ENCODE data around the gene LMX1B. TPM values are rescaled to one million over a fixed set of nuclear protein-coding genes. Genes with fewer than 3 reads are reported as not detected.
A peak's percentile ranks its signal among the peaks of the same experiment; 100 is the strongest.

The LMX1B gene
- total RNA-seq, 8 experiments from 2014 or later: 0.05 to 3.2 (median 0.25) TPM; not detected in 2

DNA sequence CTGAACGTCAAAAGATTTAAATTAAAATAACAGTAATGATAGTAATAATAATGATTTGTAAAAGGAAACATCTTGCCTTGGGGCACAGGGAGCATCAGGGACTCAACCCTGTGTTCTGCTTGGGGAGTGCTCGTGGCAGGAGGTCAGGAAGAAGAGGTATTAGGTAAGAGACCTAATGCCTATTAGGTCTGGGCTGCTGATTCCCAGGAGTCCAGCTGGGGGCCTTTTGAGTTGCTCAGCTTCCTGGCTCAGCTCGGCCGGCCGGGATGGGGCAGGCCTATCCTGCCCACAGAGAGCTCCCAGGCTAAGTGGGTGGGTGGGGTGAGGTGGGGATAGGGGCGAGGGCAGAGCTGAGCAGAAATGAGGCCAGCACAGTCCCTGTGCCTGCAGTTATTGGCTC lies 17.5 kb downstream of the LMX1B start:
- ATAC-seq (replicated peaks in 6 of 8): no peak
- 0 to 70% (median 40%) methylated on average over 1 to 4 of the region's 6 CpGs; no CpG with 5 or more reads in 6 of the 10 experiments for WGBS, 10 experiments

DNA sequence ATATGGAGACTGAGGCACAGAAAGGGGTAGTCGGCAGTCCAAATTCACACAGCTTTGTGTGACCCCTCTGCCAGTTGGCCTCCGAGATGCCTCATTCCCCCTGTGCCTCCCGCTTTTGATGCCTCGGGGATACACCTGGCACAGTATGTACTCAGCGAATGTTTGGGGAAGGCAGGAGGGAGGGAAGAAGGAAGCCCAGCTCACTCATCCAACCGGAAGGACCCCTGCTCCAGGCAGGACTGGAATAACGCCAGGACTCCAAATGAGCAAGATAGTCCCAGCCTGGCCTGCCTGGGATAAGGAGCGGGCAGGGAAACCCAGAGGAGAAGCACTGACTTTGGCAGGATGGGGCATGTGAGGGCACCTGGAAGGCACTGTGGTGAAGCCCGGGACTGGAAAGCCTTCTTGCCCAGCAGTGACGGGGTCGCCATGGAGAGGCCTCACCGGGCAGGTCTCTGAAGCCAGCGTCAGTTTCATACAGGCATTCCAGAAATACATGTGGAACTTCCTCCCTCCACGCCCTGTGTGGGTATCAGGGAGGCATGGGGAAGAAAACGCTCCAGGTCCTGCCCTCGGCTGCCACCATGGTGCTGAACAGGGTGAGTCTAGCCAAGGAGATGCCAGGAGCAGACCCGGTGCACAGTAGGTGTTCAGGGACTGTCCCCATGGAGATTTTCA lies 20.3 kb downstream of the LMX1B start:
- WGBS, 10 experiments: 0 to 100% (median 40%) methylated on average over 1 to 5 of the region's 17 CpGs; no CpG with 5 or more reads in 1 of the 10 experiments
- in situ Hi-C loops (cut with MboI; ENCODE audit: low pct_unique_long_range_greater_than_20kb in 2 of 9, low sequenced_read_pairs in 9 of 9, unreplicated experiment in 9 of 9): no loop called here

More for the DNA sequence above, 17.5 kb downstream of the LMX1B start:
- Histone ChIP-seq H3K4me3 (no peak overlapping the region), H3K27ac (no peak overlapping the region), H3K4me1 (replicated peaks in 1 of 2) (peaks cover 0 to 2% of the 10 kb centered on the region in 2 donors)
- in situ Hi-C loops (cut with MboI; ENCODE audit: low pct_unique_long_range_greater_than_20kb in 2 of 9, low sequenced_read_pairs in 9 of 9, unreplicated experiment in 9 of 9): no loop called here

DNA sequence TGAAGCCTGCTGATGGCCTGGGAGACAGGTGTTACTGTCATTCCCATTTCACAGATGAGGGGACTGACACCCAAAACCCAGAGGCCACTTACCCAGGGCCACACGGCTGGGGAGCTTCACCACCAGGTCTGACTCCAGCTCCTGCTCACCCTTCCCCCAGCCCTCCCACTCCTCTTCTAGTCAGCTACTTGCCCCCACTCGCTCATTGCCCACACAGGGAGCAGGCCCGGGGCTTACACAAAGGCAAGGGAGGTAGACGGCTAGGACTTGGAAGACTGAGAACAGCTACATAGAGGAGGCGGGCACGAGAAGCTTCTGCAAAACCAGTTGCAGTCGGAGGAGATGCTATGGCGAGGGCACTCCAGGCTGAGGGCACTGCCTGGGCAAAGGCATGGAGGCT lies 21.3 kb downstream of the LMX1B start:
- ATAC-seq (replicated peaks in 6 of 8): no peak
- H3K4me1 ChIP-seq (replicated peaks in 1 of 2): peaks cover 26 to 33% of the 10 kb centered on the region in 2 donors
- 48 to 80% (median 70%) methylated on average over 1 to 6 of the region's 8 CpGs; no CpG with 5 or more reads in 3 of the 10 experiments for WGBS, 10 experiments
- no peak overlapping the region for H3K4me3 ChIP-seq
- in situ Hi-C loops (cut with MboI; ENCODE audit: low pct_unique_long_range_greater_than_20kb in 2 of 9, low sequenced_read_pairs in 9 of 9, unreplicated experiment in 9 of 9): no loop called here
- H3K27ac ChIP-seq: no peak overlapping the region

More for the DNA sequence above, 20.3 kb downstream of the LMX1B start:
- Histone ChIP-seq H3K4me1 (replicated peaks in 1 of 2) (peaks cover 18 to 23% of the 10 kb centered on the region in 2 donors), H3K4me3 (no peak overlapping the region), H3K27ac (no peak overlapping the region)
- ATAC-seq (replicated peaks in 6 of 8): no peak

DNA sequence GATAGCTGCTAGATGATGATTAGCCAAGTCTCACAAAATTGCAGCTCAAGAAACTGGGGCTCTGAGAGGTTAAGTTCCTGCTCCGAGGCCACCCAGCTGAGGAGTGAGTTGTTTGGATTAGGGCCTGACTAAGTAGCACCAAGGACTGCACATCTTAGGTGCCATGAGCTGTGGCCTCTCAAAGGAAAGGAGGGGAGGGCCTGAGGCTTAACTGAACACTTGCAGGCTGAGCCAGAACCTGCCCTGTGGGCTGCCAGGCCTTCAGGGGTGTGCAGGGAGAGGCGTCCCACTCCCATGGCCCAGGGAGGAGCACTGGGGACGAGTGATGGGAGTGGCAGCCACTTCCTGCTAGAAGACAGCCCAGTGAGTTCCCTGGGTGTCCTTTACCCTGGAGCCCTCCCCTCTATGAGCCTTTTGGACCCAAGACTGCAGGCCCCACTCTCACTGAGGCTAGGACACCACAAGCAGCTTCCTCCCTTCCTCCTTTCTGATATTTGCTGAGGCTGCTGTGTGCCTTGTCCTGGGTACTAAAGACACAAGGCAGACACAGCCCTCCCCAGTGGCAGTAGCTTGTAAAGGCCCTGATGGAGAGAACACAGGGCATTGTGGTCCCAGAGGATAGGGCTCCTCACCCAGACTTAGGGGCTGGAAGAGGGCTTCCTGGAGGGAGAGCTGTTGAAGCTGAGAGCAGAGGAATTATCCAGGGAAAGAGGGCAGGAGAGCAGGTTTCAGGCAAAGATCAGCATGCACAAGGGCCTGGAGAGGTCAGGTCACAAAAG lies 22.1 kb downstream of the LMX1B start:
- H3K4me1 ChIP-seq (replicated peaks in 1 of 2): peaks cover 26 to 33% of the 10 kb centered on the region in 2 donors
- in situ Hi-C loops (cut with MboI; ENCODE audit: low pct_unique_long_range_greater_than_20kb in 2 of 9, low sequenced_read_pairs in 9 of 9, unreplicated experiment in 9 of 9): no loop called here
- no peak overlapping the region for H3K27ac ChIP-seq
- no peak overlapping the region for H3K4me3 ChIP-seq
- no peak for ATAC-seq (replicated peaks in 6 of 8)
- WGBS, 10 experiments: 14 to 63% (median 43%) methylated on average over 1 to 2 of the region's 3 CpGs; no CpG with 5 or more reads in 5 of the 10 experiments

DNA sequence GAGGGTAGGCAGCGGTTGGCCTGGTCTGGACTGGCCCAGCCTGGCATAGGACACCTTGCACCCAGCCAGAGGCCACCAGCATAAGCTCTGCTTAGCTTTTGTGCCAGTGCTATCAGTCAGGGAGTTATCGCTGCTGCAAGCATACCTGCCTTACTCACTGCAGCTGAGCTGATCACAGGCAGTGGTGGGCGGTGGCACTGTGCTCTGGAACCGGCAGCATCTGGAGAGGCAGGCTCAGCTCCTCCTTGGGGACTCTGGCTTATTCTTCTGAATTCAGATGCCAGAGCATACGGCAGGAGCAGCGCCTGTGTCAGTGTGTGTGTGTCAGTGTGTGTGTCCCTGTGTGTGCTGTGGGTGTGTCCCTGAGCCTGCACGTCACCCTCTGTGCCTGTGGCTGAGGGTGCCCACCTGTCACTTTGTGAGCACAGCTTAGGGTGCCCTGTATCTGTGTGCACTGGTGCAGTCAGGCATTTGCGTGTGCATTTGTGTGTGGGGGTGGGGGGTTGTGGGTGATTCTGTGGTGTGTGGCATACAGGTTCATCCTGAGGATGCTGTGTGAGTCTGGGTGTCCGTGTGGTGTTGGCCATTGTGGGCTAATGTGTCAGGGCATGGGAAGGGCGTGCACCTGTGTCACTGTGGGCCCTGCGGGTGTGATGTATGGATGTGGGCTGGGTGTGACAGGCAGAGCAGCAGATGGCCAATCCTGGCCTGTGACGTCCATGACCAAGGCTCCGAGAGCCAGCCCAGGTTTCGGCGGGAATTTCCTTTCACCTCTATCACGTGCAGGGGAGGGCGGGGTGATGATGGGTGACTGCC lies 23.5 kb downstream of the LMX1B start:
- 52 to 100% methylated on average over 1 to 3 of the region's 17 CpGs; no CpG with 5 or more reads in 8 of the 10 experiments for WGBS, 10 experiments
- H3K4me1 ChIP-seq (replicated peaks in 1 of 2): peaks cover 26 to 33% of the 10 kb centered on the region in 2 donors
- H3K27ac ChIP-seq: no peak overlapping the region
- in situ Hi-C loops (cut with MboI; ENCODE audit: low pct_unique_long_range_greater_than_20kb in 2 of 9, low sequenced_read_pairs in 9 of 9, unreplicated experiment in 9 of 9): no loop called here
- ATAC-seq (replicated peaks in 6 of 8): peak in 6 of 8 experiments; percentile 11 to 73 (median 64)
- no peak overlapping the region for H3K4me3 ChIP-seq

DNA sequence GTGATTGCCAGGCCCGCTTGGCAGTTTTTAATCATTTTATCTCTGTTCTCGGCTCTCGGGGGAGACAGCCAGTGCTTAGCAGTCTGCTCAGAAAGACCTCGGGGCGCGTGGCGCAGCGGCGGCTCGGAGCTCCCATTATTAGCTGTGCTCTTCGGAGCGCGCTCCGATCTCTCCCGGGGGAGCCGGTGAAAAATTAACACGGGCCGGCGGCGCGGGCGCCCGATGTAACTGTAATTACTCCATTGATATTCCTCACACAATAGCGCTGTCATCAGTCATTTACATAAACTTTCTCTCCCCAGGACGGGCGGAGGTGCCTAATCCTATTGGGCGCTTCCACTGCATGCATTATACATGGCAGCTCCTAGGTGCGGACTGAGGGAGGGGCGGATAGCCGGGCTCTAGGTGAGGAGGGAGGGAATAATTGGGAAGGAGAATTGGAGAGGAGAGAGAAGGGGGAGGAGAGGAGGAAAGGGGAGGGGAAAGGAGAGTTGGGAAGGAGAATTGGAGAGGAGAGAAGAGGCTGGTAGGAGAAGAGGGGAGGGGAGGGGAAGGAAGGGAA lies 24.9 kb downstream of the LMX1B start:
- H3K4me1 ChIP-seq (replicated peaks in 1 of 2): peaks cover 29 to 33% of the 10 kb centered on the region in 2 donors
- in situ Hi-C loops (cut with MboI; ENCODE audit: low pct_unique_long_range_greater_than_20kb in 2 of 9, low sequenced_read_pairs in 9 of 9, unreplicated experiment in 9 of 9): no loop called here
- H3K27ac ChIP-seq: no peak overlapping the region
- ATAC-seq (replicated peaks in 6 of 8): peak; percentile 75 to 93 (median 79)
- 0 to 8% (median 1%) methylated on average over 2 to 22 of the region's 30 CpGs; no CpG with 5 or more reads in 6 of the 10 experiments for WGBS, 10 experiments
- H3K4me3 ChIP-seq: peak overlapping the region in 2 of 5 donors; percentile 1 to 4

DNA sequence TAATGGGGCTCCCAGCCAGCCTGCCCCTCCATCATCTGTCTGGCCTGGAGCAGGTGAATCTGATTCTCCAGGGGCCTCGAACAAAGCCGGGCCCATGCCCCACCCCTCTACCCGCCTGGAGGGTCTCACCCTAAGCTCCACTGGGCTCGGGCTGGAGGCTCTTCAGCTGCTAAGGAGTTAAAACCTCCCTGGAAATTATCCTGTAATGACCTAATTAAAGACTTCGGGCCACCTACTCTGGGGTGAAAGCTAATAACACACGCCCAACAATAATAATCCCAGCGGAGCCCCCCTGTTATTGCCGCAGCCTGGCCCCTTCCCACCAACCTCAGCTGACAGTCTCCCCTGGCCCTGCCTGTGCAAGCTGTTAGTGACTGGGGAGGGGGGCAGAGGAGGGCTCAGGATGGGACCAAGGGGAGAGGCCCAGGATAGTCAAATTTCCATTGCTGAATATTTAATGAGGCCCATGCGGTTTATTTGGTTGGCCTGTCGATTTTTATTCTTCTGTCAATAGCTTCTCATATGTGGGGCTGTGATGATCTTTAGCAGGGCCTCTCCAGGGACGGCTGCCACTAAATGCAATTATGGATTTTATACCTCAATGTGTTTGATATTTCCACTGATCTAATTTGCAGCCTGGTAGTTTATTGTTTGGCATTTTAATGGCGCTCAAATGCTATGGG lies 25.7 kb downstream of the LMX1B start:
- in situ Hi-C loops (cut with MboI; ENCODE audit: low pct_unique_long_range_greater_than_20kb in 2 of 9, low sequenced_read_pairs in 9 of 9, unreplicated experiment in 9 of 9): no loop called here
- Histone ChIP-seq H3K4me3 (no peak overlapping the region), H3K4me1 (replicated peaks in 1 of 2) (peaks cover 29 to 33% of the 10 kb centered on the region in 2 donors), H3K27ac (no peak overlapping the region)
- ATAC-seq (replicated peaks in 6 of 8): no peak
- WGBS, 10 experiments: 7 to 70% (median 30%) methylated on average over 1 to 8 of the region's 12 CpGs; no CpG with 5 or more reads in 2 of the 10 experiments

DNA sequence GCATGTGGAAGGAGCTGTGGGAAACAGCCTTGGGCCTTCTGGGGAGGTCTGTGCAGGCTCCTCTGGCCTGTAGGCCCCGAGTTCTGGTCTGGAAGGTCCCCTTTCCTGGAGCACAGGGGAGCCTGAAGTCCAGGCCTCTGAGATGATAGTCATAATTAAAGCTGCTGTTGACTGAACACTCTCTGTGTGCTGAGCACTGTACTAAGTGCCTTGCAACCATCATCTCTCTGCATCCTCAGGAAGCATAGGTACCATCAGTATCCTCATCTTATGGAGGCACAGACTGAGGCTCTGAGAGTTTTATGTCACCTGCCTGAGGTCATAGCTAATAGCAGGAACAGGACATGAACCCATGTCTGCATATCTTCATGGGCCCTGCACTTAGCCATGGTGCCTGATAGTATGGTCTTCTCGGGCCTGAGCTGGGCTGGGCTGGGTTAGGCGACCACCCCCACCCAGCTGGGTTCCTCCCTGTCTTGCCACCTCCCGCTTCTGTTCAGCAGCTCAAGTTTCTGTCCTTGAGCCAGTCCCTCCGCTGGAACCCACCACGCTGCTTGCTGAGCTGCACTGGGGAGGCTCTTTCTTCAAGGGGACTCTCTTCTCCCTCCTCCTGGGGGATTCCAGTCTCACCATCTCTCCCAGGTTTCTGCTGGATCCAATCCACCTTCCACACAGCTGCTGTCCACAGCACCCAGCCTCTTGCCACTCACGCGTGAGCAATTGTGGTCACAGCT lies 27.6 kb downstream of the LMX1B start:
- Histone ChIP-seq H3K4me3 (no peak overlapping the region), H3K4me1 (replicated peaks in 1 of 2) (peaks cover 29 to 33% of the 10 kb centered on the region in 2 donors), H3K27ac (no peak overlapping the region)
- 0 to 100% (median 63%) methylated on average over 1 to 3 of the region's 8 CpGs; no CpG with 5 or more reads in 4 of the 10 experiments for whole genome bisulfite sequencing, 10 experiments
- no peak for ATAC-seq (replicated peaks in 6 of 8)
- in situ Hi-C loops (cut with MboI; ENCODE audit: low pct_unique_long_range_greater_than_20kb in 2 of 9, low sequenced_read_pairs in 9 of 9, unreplicated experiment in 9 of 9): no loop called here

DNA sequence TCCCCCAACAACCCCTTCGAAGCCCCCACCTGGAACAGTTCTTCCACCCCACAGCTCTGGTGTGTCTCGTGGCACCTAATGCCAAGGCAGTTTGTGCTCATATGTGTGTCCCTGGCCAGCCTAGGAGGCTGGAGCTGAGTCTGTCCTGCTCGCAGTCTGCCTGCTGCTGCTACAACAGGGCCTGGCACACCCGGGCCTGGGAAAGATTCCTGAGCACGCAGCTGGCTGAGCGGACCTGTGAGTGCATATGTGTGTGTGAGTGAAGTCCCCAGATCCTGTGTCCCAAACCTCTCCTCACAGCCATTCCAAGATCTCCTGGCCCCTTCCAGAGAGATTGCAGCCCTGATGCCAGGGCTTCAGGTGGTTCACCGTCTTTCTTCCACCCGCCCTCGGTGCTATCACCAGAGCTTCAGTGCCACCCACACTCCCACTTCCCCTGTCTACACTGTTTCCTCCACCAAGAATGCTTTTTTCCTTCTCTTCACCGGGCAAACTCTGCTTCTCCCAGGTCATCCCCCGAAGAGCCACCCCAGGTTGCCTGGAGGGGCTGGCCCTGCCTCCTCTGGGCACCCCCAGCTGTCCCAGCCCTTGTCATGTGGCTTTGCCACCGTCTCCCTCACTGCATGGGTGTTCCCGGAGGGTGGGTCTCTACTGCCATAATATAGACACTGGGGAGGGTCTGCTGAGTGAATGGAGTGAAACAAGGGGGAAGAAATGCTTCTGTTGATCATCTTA lies 28.4 kb downstream of the LMX1B start:
- peaks cover 27 to 31% of the 10 kb centered on the region in 2 donors for H3K4me1 ChIP-seq (replicated peaks in 1 of 2)
- 31% methylated on average over 6 of the region's 13 CpGs; no CpG with 5 or more reads in 9 of the 10 experiments for WGBS, 10 experiments
- no peak overlapping the region for H3K4me3 ChIP-seq
- ATAC-seq (replicated peaks in 6 of 8): no peak
- in situ Hi-C loops (cut with MboI; ENCODE audit: low pct_unique_long_range_greater_than_20kb in 2 of 9, low sequenced_read_pairs in 9 of 9, unreplicated experiment in 9 of 9): no loop called here
- H3K27ac ChIP-seq: no peak overlapping the region

DNA sequence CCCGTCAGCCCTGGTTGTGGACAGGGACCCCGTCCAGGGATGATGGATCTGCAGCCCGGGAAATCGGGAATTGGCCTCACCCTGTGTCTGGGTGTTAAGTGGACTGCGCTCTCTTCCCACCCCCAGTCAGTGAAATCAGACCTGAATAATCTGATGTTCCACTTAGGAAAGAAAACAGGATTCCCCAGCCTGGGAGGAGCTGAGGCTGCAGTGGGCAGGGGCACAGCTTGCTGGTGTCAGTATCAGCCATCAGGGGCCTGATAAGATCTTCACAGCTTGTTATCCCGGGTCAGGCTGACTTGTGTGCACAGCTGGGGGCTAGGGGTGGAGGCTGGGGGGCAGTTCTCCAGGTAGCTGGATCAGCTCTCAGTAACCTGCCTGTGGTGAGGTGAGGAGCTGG lies 29.1 kb downstream of the LMX1B start:
- H3K4me1 ChIP-seq (replicated peaks in 1 of 2): peaks cover 29 to 31% of the 10 kb centered on the region in 2 donors
- no peak overlapping the region for H3K4me3 ChIP-seq
- WGBS, 10 experiments: 40 to 60% (median 55%) methylated on average over 1 to 2 of the region's 6 CpGs; no CpG with 5 or more reads in 5 of the 10 experiments
- ATAC-seq (replicated peaks in 6 of 8): no peak
- no peak overlapping the region for H3K27ac ChIP-seq
- in situ Hi-C loops (cut with MboI; ENCODE audit: low pct_unique_long_range_greater_than_20kb in 2 of 9, low sequenced_read_pairs in 9 of 9, unreplicated experiment in 9 of 9): no loop called here

DNA sequence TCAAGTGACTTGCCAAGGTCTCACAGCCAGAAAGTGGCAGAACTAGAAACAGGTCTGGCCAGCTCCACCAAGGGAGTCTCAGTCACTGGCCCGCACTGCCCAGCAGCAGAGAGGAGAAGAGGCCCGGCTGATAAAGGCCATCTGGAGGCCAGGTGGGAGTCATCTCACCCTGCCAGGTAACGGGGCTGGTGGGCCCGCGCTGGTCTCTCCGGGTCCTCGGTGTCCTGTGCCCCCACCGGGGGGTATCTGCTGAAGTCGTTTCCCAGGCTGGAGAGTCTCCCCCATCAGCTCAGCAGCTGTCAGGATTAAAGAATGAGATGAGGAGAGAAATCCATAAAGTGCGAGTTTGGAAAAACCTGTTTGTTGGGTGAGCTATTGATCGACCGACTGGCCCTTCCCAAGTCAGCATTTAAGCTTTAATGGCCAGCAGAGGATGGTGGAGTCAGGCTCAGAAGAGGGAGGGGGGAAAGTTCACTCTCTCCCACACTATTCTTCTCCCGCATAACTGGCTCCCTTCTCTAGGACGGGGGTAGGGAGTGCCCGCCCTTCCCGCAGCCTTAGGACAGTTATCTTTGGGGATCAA lies 30.3 kb downstream of the LMX1B start:
- in situ Hi-C loops (cut with MboI; ENCODE audit: low pct_unique_long_range_greater_than_20kb in 2 of 9, low sequenced_read_pairs in 9 of 9, unreplicated experiment in 9 of 9): no loop called here
- Histone ChIP-seq H3K4me1 (replicated peaks in 1 of 2) (peaks cover 28 to 29% of the 10 kb centered on the region in 2 donors), H3K27ac (no peak overlapping the region), H3K4me3 (no peak overlapping the region)
- WGBS, 10 experiments: 20 to 70% (median 46%) methylated on average over 2 to 12 of the region's 16 CpGs; no CpG with 5 or more reads in 1 of the 10 experiments
- no peak for ATAC-seq (replicated peaks in 6 of 8)
